Measurements from ENCODE around the gene MGMT. TPM values are rescaled to one million over a fixed set of nuclear protein-coding genes. Genes with fewer than 3 reads are reported as not detected.

The MGMT gene
- polyA plus RNA-seq, 3 donors = 11.7 to 28.1 (median 22.7) TPM

- no peak overlapping the region for H3K27ac ChIP-seq (ENCODE audit: low read depth, low read length)
- 95 to 96% (median 95%) methylated on average over 25 of the region's 25 CpGs for WGBS, 3 donors
These were observed 251.7 kb downstream of the MGMT start for GRCh38 chr10:129718548-129719414.

- WGBS, 3 donors = 93 to 99% (median 98%) methylated on average over 9 of the region's 9 CpGs
- H3K27ac ChIP-seq (ENCODE audit: low read depth, low read length) = no peak overlapping the region
These were observed 252.3 kb downstream of the MGMT start for GRCh38 chr10:129719415-129719739.

GRCh38 chr10:129719889-129720590 is 253.0 kb downstream of the MGMT start:
- WGBS, 3 donors = 79 to 90% (median 82%) methylated on average over 12 of the region's 12 CpGs
- H3K27ac ChIP-seq (ENCODE audit: low read depth, low read length) = no peak overlapping the region

- WGBS, 3 donors = 91 to 93% (median 92%) methylated on average over 10 of the region's 10 CpGs
These were observed 258.0 kb downstream of the MGMT start for GRCh38 chr10:129725011-129725410.

DNA sequence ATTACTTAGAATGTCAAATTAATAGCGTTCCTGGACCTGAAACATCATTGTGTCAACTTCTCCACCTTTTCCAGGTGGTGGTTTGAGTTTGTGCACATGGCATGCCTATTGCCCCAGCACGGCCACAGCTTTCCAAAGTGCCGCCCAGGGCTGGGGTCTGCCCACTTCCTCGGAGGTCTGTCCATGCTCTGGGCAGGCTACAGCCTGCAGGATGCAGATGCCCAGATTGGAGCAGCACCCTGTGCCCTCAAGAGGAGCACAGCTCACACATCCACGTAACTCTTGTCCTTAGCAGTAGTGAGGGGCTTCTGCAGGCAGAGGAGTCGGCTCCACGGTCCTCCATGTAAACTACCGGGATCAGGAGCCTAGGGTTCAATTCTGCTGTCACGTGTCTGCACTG is 258.4 kb downstream of the MGMT start:
- H3K27ac ChIP-seq (ENCODE audit: low read depth, low read length) = no peak overlapping the region
- 95 to 98% (median 96%) methylated on average over 9 of the region's 9 CpGs for WGBS, 3 donors

More at GRCh38 chr10:129725011-129725410, 258.0 kb downstream of the MGMT start:
- no peak overlapping the region for H3K27ac ChIP-seq (ENCODE audit: low read depth, low read length)

DNA sequence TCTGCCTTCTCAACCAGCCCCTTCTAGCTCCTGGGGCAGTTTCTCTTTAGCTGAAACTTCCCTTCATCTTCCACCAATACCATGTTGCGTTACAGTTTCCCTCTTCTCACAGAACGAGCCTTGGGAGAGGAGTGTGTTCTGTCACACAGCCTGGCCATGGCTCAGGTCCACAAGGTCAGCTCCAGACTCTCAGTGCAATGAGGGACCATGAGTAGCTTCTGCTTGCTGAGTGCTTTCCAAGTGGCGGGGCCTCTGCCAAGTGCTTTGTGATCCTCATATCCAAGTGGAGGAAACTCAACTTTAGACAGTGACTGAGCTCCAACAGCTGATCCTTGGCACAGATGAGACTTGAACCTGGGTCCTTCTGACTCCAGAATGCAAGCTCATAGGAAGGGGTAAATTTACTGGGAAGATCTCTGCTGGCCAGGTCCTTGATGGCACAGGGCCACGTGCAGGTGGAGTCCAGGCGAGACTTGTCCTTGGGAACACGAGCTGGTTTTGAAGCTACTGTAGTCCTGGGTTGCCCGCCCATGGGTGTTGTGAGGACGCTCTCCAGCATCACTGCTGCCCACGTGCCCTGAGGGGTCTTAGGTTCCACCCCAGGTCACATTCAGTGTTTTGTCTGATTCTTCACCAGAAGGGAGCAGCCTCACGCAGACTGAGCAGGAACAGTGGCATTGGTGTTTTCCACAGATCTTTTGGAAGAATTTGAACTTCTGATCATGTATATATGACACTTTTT is 259.0 kb downstream of the MGMT start:
- no peak overlapping the region for H3K27ac ChIP-seq (ENCODE audit: low read depth, low read length)
- WGBS, 3 donors = 84 to 93% (median 88%) methylated on average over 10 of the region's 10 CpGs

DNA sequence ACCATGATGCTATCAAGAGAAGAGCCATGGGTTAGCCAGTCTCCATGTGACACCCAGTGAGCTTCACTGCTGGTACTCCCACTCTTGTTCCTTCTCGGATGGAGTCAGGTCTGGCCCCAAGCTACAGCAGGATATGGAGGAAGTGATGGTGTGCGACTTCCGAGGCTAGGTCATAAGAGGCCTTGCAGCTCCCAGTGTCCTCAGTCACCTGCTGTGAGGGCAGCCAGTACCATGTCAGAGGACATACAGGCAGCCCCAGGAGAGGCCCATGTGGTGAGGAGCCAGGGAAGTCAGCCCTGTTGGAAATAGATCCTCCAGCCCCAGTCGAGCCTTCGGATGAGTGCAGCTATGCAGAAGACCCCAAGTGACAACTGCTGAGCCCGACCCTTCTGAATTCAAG is 260.0 kb downstream of the MGMT start:
- H3K27ac ChIP-seq (ENCODE audit: low read depth, low read length) = no peak overlapping the region
- WGBS, 3 donors = 87 to 96% (median 95%) methylated on average over 6 of the region's 6 CpGs

- H3K27ac ChIP-seq (ENCODE audit: low read depth, low read length) = no peak overlapping the region
- 72 to 96% (median 86%) methylated on average over 4 of the region's 4 CpGs for WGBS, 3 donors
These were observed 260.5 kb downstream of the MGMT start for GRCh38 chr10:129727495-129727894.

DNA sequence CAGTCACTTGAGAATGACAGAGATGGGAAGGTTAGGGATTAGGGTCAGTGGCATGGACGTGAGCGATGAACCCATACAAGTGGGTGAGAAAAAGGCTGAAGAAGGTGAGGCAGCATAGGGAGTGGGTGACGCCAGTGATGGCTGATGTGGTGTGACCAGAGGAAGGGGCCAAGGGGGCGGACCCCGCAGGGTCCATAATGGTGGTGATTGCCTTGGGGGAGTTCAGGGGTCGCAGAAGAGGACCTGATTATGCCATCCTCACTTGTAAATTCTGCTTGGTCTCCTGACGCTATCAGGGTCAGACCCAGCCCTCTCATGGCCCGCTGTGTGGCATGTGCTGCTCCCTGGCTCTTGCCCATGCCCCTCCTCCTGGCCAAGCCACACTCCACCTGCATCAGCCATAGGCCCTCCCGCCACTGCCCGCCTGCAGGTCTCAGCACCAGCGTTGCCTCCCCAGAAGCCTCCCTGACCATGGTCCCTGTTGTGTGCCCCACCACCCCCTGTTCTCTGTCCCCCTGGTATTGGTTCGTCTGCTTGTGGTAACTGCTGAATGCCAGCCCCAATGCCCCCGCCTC is 261.3 kb downstream of the MGMT start:
- WGBS, 3 donors = 98% methylated on average over 12 to 13 of the region's 13 CpGs
- H3K27ac ChIP-seq (ENCODE audit: low read depth, low read length) = no peak overlapping the region

DNA sequence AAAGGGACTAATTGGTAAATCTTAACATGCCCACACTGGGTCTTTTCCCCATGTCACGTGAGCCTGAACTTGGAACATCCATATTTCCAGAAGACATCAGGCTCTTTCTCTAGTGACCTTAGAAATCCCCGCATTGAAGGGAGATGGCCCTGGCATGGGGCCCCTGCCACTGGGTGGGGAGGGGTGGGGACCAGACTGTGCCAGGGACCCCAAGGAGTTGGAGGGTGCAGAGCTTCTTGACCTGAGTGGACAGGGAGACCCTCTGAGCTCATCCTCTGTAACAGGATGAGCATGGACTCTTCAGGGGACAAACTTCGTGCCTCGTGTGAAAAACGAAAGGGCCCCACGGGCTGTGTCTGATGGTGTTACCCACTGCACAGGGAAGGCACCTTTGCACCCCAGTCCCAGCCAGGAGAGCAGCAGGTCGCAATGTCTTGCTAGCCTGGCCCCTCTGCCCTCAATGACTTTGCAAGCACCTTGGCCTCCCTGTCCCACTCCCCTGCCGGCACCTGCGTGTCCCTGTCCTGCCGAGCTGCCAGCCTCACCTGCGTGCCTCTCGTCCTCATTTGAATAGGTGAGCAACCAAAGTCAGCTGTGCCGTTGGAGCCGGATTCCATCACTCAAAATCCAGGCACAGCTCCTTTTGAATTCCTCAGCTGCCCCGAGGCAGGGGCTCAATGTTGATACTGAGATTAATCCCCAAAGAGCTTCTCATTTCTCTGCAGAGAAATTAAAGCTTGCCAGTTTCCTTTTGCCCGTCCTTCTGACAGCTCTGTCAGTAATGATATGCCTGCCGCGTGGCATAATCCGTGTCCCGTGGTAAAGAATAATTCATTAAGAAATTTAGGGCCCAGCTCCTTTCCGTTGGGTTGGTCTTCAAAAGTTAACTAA is 262.1 kb downstream of the MGMT start:
- H3K27ac ChIP-seq (ENCODE audit: low read depth, low read length) = no peak overlapping the region
- WGBS, 3 donors = 93 to 96% (median 93%) methylated on average over 21 of the region's 21 CpGs

DNA sequence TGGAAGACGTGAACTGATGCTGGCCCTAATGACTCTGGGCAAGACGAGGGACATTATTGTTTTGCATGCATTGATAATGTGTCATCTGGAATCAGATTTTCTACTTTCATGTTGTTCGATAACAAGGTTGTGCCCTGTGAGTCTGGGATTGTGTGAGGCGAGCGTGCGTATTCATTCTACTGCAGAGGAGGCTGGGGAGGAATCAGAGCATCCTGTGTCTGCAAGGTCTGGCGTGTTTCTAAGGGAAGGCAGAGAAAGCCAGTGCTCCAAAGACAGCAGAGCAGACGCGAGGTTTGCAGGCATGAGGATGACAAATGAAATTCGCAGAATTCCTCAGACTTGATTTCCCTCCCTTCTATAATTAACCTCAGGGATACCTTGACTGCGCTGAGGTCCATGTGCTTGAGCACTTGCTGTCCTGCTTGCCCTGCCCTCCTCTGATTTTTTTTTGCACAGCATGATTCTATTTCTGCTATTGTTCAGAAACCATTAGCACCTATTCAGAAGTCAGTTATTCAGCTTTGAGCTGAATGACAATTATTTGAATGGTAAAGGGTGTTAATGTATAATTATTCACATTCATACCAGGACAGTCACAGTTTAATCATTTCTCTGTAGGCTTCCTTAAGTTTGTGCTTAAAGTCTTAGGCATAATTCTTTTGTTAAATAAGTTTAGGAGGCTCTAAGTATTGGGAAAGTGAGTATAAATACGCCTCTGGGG is 263.4 kb downstream of the MGMT start:
- no peak overlapping the region for H3K27ac ChIP-seq (ENCODE audit: low read depth, low read length)
- 91 to 94% (median 93%) methylated on average over 12 of the region's 12 CpGs for WGBS, 3 donors

DNA sequence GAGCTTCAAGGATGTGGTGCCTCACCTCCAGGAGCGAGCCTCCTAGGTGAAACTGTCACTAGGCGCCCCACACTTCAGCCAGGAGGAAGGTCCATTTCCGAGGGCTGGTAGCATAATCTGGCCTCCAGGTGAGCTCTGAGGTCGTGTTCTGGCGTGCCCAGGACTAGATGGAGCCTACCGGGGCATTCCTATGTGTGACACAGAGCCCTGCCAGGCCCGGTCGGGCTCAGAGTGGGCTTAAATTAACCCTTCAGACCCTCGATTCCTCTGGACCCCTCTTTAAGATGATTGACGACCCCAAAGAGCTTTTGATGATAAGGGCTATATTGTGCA is 263.9 kb downstream of the MGMT start:
- 70 to 90% (median 78%) methylated on average over 10 of the region's 10 CpGs for WGBS, 3 donors

DNA sequence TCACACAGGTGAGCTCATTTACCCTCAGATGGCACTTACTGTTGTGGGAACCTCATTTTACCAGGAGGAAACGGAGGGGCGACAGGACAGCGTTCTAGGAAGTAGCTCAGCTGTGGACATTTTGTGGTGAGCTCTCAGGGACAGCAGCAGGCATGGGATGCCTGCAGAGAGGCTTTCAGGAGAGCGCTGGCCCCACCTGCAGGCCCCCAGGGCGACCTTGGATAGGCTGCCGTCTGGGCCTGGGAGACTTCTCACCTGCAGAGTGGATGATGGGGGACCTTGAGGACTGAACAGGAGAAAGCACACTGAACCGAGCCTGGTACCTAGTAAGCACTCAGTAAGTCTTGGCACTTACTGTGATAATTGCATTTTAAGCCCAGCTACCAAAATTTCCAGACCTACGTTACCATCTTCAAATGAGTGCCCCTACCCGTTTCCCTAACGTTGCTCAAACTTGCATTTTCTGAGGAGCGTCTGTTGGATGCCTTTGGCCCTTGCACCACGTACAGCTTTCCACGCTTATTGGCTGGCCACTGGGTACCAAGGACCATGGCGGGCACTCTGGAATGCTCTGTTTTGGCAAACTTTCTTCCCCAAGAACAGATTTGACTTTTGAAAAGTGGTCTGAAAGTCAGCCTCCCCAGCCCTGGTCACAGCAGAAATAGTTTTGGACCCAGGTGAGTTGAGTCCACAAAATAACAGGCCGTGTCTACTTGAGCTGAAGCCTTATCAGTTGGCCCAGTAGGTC is 273.7 kb downstream of the MGMT start:
- H3K27ac ChIP-seq (ENCODE audit: low read depth, low read length) = no peak overlapping the region
- WGBS, 3 donors = 78 to 94% (median 89%) methylated on average over 15 of the region's 15 CpGs

More for the DNA sequence above, 263.9 kb downstream of the MGMT start:
- H3K27ac ChIP-seq (ENCODE audit: low read depth, low read length) = no peak overlapping the region

DNA sequence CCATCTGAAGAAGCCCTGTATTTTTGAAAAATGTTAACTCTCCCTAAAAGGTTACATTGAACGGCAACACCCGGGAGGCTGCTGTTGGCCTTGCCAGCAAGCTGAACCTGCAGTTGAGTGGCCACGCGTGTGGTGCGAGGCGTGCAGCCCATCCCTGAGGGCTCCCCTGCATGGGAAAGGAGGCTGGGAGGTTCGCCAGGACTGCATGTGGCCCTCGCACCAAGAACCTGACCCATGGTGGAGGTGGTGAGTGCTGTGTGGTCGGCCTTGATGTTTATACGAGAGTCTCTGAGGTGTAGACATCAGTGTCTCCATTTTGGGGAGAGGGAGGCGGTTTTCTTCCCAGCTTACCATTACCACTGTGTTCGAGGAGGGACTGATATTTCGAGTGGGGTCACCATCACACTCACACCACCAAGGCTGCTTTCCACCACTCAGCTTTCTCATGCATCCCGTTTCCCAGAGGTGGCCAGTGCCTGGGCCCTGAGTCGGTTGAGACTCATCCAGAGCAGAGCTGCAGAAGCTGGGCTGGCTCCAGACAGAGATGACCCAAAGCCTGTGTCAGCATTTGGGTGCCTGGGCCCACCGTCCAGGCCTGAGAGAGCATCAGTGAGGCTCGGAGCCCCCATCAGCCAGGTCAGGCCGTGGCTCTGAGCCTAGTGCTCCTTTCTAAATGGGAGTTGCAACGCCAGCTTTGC is 274.4 kb downstream of the MGMT start:
- no peak overlapping the region for H3K27ac ChIP-seq (ENCODE audit: low read depth, low read length)
- 95 to 99% (median 96%) methylated on average over 19 of the region's 19 CpGs for WGBS, 3 donors

DNA sequence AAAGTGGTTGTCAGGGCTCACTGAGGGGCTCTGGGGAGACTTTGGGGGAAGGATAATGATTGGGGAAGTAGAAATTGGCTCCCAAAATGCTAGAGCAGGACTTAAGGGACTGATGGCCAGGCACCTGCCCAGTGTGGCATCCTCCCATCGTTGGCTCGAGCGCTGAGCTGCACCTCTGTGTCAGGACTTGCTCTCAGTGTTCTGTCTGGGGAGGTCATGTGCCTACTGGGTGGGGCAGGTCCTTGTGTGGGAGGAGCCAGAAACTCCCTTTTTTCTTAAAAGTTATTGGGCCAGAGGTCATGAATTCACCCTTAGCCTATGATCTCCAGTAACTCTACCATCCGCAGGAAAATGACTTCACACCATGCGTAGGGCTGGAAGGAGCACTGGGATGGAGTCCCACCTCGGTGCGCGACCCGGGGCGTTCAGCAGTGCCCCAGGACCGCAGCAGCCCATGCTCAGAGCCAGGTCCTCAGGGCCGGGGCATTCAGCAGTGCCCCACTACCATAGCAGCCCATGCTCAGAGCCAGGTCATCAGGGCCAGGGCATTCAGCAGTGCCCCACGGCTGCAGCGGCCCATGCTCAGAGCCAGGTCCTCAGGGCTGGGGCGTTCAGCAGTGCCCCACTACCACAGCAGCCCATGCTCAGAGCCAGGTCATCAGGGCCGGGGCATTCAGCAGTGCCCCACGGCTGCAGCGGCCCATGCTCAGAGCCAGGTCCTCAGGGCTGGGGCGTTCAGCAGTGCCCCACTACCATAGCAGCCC is 275.1 kb downstream of the MGMT start:
- 97 to 99% (median 97%) methylated on average over 18 to 19 of the region's 19 CpGs for WGBS, 3 donors
- H3K27ac ChIP-seq (ENCODE audit: low read depth, low read length) = no peak overlapping the region
